GM21367 (cell line): ENCODE data around the gene DCPS.
"Not testable (repeated sequence)": the region's sequence is repeated elsewhere in the genome, so short reads cannot be mapped to it uniquely, and the experiment has no call there.

Source experiments
- ATAC-seq: cut with Tn5 transposase; IDR thresholded peaks from one replicate; pipeline ENCODE4 v1.9.1; 2021; ENCODE audit not compliant: unreplicated experiment

Gene DCPS

DNA sequence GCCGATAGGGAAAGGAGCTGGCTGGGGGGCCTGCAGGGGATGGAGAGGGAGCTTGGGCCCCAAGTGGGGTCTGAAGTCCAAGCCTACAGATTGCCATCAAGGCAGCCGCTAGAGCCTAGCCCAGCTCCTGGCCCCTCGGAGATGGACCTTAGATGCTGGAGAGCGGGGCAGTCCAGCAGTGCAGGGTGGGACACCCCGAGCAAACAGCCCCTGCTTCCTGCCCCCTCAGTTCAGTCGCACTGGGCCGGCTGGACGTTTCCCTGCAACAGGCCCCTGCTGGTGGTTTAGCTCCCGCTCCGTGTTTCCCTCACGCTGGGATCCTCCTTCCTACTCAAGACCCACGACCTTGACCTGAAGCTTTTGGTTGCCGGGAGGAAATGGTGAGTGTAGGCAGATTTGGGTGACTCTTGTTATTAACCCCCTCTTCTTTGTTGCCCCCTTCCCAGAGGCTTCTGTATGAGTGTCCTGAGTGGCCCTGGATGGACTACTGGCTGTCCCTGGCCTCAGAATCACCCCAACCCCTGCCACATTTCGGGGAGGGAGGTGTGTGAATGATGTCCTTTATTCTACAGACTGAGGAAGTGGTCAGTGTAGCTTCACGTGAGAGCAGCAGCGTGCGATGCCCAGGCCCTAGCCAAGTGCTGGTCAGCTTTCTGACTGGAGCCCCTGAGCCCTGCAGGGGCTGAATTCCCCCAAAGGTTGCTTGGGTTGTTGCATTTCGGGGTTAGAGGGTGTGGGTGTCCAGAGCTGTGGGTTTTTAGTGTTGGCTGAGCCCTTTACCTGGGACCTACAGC, 54.3 kb downstream of the DCPS start:
- no peak for ATAC-seq

DNA sequence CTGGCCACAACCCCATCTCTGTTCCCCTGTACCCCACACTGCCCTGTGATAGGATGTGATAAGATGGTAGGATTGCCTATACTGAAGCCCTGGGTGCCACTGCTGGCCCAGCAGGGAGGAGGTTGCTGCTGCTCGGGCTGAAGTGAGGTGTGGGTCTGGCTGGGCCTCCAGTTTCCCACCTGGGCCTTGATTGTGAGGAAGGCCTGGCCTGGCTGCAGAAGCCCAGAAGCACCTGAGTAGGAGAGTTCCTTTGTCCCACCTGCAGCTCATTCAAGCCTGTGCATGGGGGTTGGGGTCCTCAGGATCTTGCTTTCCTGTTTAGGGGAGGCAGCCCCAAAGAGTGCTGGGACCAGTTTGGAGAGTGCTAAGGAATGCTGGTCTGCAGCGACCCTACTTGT, 54.9 kb downstream of the DCPS start:
- no peak for ATAC-seq

DNA sequence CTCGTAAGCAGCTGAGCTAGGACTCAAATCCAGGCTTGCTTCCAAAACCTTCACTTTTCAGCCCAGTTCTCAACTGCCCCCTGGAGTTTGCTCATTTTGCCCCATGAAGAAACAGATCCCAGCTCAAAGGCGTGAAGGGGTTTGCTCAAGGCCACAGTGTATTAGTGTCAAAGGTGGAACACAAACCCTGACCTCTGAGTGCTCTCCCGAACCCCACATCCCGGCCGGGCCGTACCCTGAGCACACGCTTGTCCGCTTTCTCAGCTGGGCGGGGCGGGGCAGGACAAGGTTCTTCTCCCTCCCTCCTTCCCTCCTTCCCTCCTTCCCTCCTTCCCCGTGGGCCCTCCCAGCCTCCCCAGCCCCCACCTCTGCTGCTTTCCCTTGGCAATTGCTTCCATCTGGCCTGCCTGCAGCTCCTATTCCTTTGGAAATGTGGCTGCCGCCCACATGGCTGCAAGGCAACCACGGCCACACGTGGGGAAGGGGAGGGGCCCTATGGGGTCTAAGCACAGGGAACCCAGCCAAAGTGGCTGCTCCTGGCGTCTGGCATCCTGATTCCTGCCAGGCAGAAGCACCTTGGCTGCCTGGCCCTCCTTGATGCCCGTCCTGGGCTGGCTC, 55.7 kb downstream of the DCPS start:
- ATAC-seq = no peak

DNA sequence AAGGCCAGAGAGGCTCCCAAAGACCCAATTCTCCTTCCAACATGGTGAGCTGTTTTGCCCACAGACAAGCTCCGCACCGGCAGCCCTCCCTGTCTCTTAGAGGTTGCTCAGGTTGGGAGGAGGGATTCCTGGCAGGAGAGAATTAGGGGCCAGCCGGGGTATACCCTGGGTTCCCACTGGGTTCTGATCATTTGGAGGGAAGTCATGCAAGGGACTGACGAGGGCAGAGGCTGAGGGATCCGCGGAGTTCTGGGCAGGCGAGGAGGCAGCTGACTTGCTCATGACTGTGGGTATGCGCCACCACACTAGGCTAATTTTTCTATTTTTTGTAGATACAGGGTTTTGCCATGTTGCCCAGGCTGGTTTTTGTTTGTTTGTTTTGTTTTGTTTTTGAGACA, 56.2 kb downstream of the DCPS start:
- no peak for ATAC-seq

DNA sequence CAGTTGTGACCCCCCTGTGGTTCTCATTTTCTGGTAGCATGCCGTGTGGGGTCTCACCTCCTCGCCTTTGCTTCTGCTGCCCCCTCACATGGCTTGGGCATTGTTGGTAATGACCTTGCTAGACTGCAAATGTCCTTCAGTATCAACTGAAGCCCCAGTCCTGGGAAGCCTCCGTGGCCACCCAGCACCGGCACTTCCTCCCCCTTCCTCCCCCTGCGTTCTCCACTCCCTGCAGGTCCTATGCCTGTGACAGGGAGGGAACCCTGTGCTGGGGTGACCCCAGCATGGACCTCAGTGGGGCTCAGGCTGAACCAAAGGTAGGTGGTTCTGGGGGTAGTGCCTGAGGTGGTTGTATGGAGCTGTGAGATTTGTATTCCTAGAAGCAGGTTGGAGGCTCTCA, 57.5 kb downstream of the DCPS start:
- ATAC-seq = no peak

DNA sequence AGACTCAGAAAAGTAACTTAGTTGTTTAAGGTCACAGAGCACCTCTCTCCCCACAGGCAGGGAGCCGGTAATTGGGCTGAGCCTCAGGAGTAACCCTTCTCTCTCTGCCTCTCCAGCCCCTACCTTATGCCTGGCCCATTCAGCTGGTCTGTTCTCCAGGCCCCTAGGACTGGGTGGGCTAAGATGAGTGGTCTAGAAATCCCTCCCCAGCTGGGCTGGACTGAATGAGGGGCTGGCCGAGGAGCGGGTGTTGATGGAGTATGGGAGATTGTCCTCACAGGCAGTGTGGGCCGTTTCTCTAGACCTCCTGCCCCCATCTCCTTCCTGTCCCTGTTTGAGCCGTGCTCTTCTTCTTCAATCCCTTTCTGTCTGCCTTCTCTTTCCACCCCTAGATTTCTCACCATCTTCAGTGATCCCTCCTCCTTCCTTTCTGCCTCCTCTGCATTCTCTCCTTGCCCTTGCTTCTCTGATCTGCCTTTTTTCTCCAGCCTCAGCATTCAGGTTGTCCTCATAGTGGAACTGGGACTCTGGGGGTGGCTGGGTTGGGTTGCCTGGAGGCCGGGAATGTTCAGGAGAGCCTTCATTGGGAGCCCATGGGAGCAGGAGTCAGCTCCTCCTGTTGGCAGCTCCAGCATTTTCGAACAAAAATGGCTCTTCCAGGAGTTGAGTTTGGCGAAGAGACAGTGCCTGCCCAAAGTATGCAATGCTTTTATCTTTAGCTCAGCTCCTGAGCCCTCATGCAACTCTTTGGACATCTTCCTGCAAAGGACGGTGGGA, 59.2 kb downstream of the DCPS start:
- ATAC-seq = no peak

DNA sequence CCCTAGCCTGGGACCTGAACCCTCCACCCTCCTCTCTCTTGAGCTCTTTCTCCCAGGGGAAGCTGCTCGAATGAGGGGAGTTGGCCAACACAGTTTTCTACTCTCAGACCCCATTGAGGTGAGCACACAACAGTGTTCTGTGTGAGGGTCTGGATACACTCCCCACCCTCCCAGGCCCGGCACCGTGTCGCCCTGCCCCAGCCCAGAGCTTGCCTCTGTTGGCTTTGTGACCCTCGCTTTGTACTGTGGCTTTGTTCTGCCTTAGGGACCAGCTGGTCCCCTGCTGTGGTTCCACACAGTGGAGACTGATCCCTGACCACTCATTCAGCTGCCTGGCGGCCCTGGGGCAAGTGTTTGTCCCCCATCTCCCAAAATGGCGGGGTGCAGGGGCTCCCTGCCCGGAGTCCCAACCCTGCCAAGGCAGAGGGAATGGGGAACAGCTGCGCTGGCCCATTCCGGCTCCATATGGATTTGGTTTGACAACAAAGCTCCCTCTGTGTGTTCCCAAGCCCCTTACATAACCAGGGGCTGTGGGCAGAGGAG, 59.9 kb downstream of the DCPS start:
- ATAC-seq = no peak

DNA sequence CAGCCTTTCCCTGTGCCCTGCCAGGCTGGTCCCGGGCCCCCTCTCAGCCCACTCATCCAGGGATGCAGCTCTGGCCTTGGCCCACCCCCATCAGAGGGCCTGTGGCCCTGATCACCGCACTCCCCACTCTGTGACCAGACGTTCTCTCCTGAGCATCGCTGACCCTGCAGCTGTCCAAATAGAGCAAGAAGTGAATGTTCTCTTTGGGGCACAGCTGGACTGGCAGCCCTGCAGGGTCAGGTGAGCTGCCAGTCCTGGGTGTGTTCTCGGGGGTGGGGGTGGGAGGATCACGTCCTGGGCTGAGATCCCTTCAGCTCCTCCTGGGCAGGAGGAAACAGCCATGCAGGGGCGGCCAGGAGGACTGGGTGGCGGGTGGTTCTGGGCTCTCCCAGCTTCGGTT, 60.9 kb downstream of the DCPS start:
- ATAC-seq = not testable (repeated sequence)

DNA sequence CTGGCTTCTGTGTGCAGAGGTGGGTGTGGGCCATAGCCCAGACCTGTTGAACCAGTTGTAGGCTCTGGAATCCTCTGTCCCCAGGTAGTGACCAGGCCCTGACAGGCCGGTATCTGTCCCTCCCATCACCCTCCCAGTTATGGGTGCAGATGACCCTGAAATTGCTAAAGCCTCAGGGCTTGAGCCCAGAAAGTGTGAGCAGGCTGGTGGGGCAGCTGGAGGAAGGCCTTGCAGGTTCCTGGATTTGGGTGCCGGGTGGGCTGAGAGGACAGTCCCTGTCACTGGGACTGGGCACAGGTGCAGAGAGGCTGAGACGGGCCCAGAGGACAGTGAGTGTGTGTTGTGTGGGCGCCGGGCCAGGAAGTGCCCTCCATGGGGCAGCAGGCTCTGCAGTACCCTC, 61.6 kb downstream of the DCPS start:
- ATAC-seq = not testable (repeated sequence)

DNA sequence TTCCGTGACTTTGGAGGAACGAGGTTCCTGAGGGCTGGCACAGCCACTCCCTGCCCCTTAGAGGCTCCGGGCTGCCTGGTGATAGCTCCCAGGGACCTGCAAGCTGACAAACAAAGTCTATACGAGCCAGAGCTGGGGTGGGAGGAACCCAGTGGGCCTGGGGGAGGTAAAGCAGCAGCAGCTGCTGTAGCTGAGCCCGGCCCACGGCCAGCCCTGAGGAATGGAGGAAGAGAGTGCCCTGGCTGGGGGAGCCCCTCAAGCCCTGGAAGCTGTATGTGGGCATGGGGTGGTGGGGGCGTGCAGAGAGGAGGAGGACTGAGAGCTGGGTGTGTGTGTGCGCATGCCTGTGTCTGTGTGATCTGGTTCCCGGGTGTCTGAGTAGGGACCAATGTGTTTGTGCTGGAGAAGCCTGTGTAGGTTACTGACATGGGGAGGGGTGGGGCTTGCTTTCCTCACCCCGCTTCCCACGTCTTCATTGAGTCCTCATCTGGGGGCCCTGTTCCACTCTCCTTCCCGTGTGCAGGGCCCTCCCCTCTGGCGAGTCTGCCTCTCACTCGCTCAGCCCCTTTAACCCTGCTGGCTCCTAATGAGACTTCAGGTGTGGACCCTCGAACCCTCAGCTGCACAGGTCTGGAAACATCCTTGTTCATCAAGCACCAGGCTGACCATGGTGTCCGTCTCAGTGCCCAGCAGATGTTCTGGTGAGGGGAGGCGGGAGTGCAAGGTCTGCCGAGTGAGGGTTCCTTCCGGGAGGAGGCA, 62.4 kb downstream of the DCPS start:
- no peak for ATAC-seq

DNA sequence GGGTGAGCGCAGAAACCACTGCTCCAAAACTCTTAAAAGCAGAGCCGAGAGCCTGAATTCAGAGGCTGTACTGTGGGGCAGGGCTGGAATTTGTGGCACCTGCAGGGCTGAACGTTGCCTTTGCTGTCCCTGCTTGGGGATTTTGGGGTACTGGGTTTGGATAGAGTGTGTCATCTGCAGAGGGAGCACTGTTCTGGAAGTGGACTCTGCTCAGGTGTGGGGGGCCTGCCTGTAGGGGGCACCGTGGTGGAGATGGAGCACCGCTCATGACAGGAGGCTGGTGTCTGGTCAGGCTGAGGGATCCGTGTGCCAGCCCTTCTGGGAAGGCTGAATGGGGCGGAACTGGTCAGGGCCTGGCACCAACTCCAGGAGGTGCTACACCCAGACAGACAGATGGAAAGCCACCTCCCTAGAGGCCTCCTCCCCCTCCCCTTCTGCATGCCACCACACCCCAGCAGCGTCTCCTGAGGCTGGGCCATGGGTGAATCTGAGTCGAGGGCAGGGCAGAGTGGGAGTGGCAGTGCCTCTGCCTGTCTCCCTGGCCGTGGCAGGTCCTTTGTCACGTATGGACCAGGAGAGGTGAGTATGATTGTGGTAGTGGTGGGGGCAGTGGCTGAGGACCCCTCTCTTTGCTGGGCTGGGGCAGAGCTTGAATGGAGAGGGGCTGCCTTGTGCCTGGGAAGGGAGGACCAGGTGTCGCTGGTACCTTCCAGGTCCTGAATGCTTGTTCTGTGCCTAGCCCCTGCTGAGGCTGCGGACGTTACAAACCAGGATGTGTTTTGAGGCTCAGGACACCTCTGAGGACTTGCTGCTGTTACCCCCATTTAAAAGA, 63.2 kb downstream of the DCPS start:
- ATAC-seq = not testable (repeated sequence)

DNA sequence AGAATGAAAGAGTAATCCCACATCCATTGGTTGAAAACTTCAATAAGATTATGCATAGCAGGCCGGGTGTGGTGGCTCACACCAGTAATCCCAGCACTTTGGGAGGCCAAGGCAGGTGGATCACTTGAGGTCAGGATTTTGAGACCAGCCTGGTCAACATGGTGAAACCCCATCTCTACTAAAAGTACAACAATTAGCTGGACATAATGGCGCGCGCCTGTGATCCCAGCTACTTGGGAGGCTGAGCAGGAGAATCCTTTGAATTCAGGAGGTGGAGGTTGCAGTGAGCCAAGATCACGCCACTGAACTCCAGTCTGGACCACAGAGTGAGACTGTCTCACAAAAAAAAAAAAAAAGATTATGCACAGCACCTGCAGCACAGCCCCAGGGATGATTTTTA, 63.9 kb downstream of the DCPS start:
- ATAC-seq = not testable (repeated sequence)

DNA sequence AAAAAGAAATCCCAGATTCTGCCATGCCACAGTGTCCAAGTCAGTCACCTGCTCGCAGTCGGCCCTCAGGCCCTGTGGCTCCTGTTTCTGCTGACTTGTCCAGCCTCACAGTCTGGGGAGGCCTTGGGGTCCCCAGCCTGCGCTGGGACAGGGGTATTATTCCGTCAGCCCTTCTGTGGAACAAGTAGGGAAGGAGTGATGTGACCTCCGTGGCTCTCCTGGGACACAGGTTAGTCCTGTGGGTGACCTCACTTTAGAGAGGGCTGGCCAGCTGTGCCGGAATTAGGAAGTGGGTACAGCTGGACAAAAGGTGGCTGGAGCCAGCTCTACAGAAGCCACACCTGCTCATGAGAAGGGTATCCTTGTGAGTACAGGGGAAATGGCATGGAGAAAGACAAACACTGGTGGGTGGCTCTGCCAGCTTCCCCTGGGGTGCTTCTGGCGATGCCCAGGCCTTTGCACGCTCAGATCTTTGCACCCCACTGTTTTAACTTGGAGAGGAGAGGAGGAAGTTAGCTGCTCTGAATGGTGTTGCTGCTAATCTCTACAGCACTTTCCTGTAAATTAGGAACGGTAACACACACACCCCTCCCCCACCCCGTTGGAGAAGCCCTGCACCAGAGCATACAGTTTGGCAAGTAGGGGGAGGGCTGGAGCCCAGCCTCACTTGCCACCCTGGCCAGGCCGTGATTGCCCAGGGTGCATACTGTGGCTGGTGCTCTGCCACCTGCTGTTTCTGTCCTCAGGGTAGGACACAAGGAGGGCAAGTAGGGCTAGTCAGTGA, 64.7 kb downstream of the DCPS start:
- ATAC-seq = not testable (repeated sequence)

DNA sequence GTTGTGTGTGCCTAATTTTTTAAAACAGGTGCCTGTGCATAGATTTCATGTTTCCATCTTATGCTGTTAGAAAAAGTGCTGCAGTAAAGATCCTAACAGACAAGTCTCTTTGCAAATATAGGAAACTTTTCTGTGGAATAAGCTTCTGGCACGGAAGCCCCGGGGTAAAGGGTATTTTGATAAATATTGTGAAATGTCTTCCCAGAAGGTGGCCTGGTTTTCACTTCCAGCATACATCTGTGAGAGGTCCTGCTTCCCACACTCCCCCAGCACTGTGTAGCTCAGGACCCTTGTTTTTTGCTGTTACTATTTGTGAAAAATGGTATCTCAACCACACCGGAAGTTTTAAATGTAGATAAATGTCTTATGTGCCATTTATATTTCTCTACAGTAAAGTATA, 66.2 kb downstream of the DCPS start:
- no peak for ATAC-seq

DNA sequence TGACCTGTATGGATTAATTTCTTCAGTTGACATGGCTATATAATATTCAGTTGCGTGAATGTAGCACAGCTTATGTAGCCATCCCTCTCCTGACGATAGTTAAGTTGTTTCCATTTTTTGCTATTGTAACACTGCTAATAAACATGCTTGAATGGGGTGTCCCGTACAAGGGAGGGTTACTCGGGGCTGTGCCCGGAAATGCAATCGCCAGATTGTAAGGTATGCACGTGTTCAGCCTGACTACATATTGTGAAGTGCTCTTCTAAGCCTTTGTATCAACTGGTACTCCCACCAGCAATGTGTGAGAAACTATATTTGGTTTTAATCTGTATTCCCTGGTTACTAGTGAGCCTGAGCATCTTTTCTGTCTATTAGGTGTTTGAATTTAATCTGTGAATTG, 67.7 kb downstream of the DCPS start:
- no peak for ATAC-seq

DNA sequence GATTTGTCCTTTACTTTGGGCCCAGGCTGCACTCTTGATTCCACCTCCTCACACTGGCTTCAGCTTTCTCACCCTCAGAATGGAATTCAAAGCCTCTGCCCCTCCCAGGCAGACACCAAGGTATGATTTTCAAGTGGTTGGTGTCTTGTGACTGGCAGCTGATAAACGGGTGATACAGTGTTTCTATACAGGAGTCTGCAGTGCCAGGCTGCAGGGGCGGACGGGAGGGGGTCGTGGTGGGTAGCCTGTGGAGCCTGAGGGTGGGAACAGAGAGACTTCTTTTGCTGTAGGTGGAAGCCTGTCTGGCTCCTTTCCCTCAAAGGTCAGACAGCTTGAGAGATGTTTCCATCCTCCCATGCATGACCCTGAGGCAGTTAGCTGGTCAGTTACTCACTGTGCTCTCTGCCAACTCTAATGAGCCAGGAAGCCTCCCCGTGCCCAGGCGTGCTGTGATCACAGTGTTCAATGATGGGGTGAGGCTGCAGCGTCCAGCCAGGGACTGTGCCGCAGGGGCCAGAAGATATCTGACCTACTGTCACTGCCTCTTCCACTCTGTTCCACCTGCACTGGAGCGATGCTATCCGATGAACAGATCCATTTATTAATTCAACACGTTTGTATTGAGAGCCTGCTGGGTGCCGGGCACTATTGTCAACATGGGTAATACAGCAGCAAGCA, 69.7 kb downstream of the DCPS start:
- ATAC-seq = not testable (repeated sequence)

DNA sequence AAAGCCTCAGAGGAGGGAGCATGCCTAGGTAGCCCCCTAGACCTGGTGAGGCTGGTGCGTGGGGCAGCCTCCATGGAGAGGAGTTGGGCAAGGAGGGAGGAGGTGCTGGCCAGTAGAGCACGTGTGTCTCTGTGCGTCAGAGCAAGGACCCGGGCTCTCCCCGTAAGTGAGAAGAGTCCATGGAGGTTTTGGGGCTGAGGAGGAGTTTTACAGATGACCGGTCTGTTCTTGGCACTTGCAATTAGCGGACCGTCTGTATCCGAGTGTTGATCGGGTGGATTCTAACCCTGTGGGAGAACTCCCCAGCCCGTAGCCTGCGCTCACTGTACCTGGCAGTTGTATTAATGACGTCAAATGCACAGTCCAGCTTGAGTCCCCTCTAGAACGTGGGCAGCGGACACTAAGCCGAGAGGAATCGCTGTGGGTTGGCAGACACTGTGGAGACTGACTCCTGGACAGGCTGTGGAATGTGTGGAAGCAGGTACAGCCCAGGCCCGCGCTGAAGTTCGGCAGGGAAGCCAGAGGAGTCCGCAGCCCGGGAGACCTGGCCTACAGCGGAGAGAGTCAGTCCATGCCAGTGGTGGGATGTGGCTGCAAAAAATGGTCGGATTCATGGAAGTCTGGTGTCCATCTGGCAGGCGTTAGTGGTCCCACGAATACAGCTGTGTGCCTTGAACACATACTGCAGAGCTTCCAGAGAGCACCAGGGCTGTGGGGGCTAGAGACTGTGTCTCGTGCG, 70.9 kb downstream of the DCPS start:
- ATAC-seq = not testable (repeated sequence)

DNA sequence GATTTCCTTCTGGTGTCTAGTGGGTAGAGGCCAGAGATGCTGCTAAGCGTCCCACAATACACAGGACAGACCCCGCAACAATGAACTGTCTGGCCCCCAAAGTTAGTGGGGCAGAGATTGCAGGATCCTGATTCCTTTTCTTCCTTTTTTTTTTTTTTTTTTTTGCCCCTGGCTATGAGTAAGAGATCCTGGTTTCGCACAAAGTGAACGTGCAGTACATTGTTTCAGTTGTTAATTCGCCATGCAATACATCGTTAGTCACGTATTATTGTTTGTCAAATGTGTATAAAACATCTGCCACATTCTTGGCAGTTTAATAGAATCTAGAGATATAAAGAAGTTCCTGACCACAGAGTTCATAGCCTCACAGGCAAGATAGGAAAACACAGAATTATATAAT, 71.9 kb downstream of the DCPS start:
- ATAC-seq = no peak
